ENCODE measurements around the gene DOCK9. TPM values are rescaled to one million over a fixed set of nuclear protein-coding genes. Genes with fewer than 3 reads are reported as not detected.

Gene DOCK9
- total and polyA plus RNA-seq, 2 donors (not counting 1 experiment from before 2014, with no cell fraction given) = 18.2 TPM

- Histone ChIP-seq H3K79me2 (ENCODE audit: control insufficient read depth, insufficient read depth, low read length) (no peaks in the 10 kb centered on the region), H3K27ac (ENCODE audit: insufficient read depth, low read length) (no peak overlapping the region), H3K4me1 (ENCODE audit: control insufficient read depth, extremely low read depth, insufficient read depth, low read length) (peaks cover 3% of the 10 kb centered on the region), H4K20me1 (ENCODE audit: control insufficient read depth, extremely low read depth, insufficient read depth, low read length) (no peaks in the 10 kb centered on the region), H3K9me3 (ENCODE audit: control insufficient read depth, insufficient read depth, low read depth, low read length) (no peaks in the 10 kb centered on the region), H3K4me2 (ENCODE audit: extremely low read depth, insufficient read depth, low read length) (no peak overlapping the region), H3K4me3 (replicated peaks in 1 of 4; ENCODE audit: control extremely low read depth in 1 of 4, insufficient read depth in 1 of 4, low read depth in 3 of 4, low read length in 4 of 4) (no peak overlapping the region), H2AFZ (ENCODE audit: low read length) (no peak overlapping the region), H3K9ac (ENCODE audit: insufficient read depth, low read length) (no peak overlapping the region), H3K36me3 (ENCODE audit: control insufficient read depth, insufficient read depth, low read length) (no peaks in the 10 kb centered on the region), H3K27me3 (ENCODE audit: control insufficient read depth, insufficient read depth, low read length) (no peaks in the 10 kb centered on the region)
- no peak for DNase-seq (ENCODE audit: low read depth in 2 of 2)
- TF ChIP-seq EZH2 (IDR thresholded peaks at IDR 0.05; ENCODE audit: low read length, missing control alignments) = no peak
- no peak for TF ChIP-seq CTCF (conservative IDR thresholded peaks at IDR 0.05 in 1 of 2, IDR thresholded peaks at IDR 0.05 in 1 of 2; ENCODE audit: low read depth in 1 of 2, low read length in 2 of 2)
Measured at GRCh38 chr13:99013951-99014350, 36.1 kb upstream of the DOCK9 start.

DNA sequence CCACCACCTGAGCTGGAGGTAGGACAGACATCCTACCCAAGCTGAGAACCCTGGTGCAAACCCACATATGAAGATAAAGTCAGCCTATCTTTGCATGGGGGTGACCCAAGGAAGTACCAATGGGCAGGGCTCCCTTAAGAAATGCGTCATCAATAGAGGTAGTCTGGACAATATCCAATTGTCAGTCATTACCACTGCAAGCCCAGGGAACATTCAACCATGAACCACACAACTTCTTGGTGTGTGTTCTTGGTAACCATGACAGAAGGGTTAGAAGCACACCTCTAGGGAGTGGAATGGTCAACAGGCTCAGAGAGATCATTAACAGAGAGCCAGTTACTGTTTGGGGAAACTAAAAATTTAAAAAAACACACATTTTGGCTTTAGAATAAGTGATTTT lies 34.7 kb upstream of the DOCK9 start:
- Histone ChIP-seq H3K9me3 (ENCODE audit: control insufficient read depth, insufficient read depth, low read depth, low read length) (no peaks in the 10 kb centered on the region), H3K4me3 (replicated peaks in 1 of 4; ENCODE audit: control extremely low read depth in 1 of 4, insufficient read depth in 1 of 4, low read depth in 3 of 4, low read length in 4 of 4) (no peak overlapping the region), H3K79me2 (ENCODE audit: control insufficient read depth, insufficient read depth, low read length) (no peaks in the 10 kb centered on the region), H3K9ac (ENCODE audit: insufficient read depth, low read length) (no peak overlapping the region), H4K20me1 (ENCODE audit: control insufficient read depth, extremely low read depth, insufficient read depth, low read length) (no peaks in the 10 kb centered on the region), H3K27ac (ENCODE audit: insufficient read depth, low read length) (no peak overlapping the region), H3K4me2 (ENCODE audit: extremely low read depth, insufficient read depth, low read length) (no peak overlapping the region), H3K36me3 (ENCODE audit: control insufficient read depth, insufficient read depth, low read length) (no peaks in the 10 kb centered on the region), H2AFZ (ENCODE audit: low read length) (no peak overlapping the region), H3K27me3 (ENCODE audit: control insufficient read depth, insufficient read depth, low read length) (no peaks in the 10 kb centered on the region), H3K4me1 (ENCODE audit: control insufficient read depth, extremely low read depth, insufficient read depth, low read length) (peaks cover 3% of the 10 kb centered on the region)
- DNase-seq (ENCODE audit: low read depth in 2 of 2) = no peak
- no peak for TF ChIP-seq CTCF (conservative IDR thresholded peaks at IDR 0.05 in 1 of 2, IDR thresholded peaks at IDR 0.05 in 1 of 2; ENCODE audit: low read depth in 1 of 2, low read length in 2 of 2)
- TF ChIP-seq EZH2 (IDR thresholded peaks at IDR 0.05; ENCODE audit: low read length, missing control alignments) = no peak

- Histone ChIP-seq H3K79me2 (ENCODE audit: control insufficient read depth, insufficient read depth, low read length) (no peaks in the 10 kb centered on the region), H3K9ac (ENCODE audit: insufficient read depth, low read length) (no peak overlapping the region), H3K4me3 (replicated peaks in 1 of 4; ENCODE audit: control extremely low read depth in 1 of 4, insufficient read depth in 1 of 4, low read depth in 3 of 4, low read length in 4 of 4) (no peak overlapping the region), H3K36me3 (ENCODE audit: control insufficient read depth, insufficient read depth, low read length) (no peaks in the 10 kb centered on the region), H2AFZ (ENCODE audit: low read length) (no peak overlapping the region), H3K27me3 (ENCODE audit: control insufficient read depth, insufficient read depth, low read length) (no peaks in the 10 kb centered on the region), H3K9me3 (ENCODE audit: control insufficient read depth, insufficient read depth, low read depth, low read length) (no peaks in the 10 kb centered on the region), H3K4me1 (ENCODE audit: control insufficient read depth, extremely low read depth, insufficient read depth, low read length) (no peaks in the 10 kb centered on the region), H3K4me2 (ENCODE audit: extremely low read depth, insufficient read depth, low read length) (no peak overlapping the region), H3K27ac (ENCODE audit: insufficient read depth, low read length) (no peak overlapping the region), H4K20me1 (ENCODE audit: control insufficient read depth, extremely low read depth, insufficient read depth, low read length) (no peaks in the 10 kb centered on the region)
- DNase-seq (ENCODE audit: low read depth in 2 of 2) = no peak
- no peak for TF ChIP-seq CTCF (conservative IDR thresholded peaks at IDR 0.05 in 1 of 2, IDR thresholded peaks at IDR 0.05 in 1 of 2; ENCODE audit: low read depth in 1 of 2, low read length in 2 of 2)
- TF ChIP-seq EZH2 (IDR thresholded peaks at IDR 0.05; ENCODE audit: low read length, missing control alignments) = no peak
Measured at GRCh38 chr13:99009987-99010551, 32.2 kb upstream of the DOCK9 start.
